Hematopoietic multipotent progenitor cell (in vitro differentiated cells): Measurements from ENCODE around the gene PRKAR1B. TPM values are rescaled to one million over a fixed set of nuclear protein-coding genes. Genes with fewer than 3 reads are reported as not detected.
"Not testable (repeated sequence)": the region's sequence is repeated elsewhere in the genome, so short reads cannot be mapped to it uniquely, and the experiment has no call there.

Source experiments
- DNase-seq, 3 donors: peaks; one replicate each; pipeline ENCODE4 v3.0.0-alpha.2; 2011 to 2015; ENCODE audit warnings: low read depth in 2 of 3, low spot score in 2 of 3
- total RNA-seq: library from RNA; depleted of rRNA; stranded (reverse); fragments of >200 nt; gene quantifications from one replicate; pipeline ENCODE4 v1.2.3, GENCODE V29; 2012

Gene PRKAR1B
- total RNA-seq, 1 donor, result 11.6 TPM

DNA sequence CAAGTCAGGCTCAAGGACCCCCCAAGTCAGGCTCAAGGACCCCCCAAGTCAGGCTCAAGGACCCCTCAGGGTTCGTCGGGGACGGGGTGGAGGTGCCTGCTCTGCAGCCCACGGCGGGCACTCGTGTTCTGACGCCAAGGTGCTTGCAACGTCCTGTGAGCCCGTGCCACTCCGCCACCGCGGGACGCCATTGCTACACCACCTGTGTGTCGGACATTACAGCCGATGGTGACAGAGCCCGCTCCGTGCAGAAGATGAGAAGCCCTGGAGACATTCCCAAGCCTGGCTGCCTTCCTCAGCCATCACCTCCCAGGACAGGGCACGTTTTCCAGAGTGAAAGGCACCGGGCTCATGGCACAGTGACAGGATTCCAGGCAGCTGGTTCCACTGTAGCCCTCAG is 98.3 kb downstream of the PRKAR1B start:
- DNase-seq, result no peak

DNA sequence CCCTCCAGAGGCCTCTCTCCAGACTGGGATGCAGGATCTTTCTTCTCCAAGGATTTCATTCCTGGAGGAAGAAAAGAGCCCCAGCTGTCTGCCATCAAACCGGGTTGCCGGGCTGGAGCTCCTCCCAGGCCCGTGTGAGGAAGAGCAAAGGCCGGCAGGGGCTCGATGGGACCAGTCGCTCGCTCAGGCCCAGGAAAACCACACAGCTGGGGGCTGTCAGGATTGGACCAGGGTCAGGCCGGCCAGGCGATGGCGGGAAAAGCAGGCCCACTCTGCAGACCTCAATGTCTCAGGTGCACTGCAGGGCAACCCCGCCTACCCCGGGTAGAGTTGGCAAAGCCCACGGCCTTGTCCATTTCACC is 98.7 kb downstream of the PRKAR1B start:
- no peak for DNase-seq

DNA sequence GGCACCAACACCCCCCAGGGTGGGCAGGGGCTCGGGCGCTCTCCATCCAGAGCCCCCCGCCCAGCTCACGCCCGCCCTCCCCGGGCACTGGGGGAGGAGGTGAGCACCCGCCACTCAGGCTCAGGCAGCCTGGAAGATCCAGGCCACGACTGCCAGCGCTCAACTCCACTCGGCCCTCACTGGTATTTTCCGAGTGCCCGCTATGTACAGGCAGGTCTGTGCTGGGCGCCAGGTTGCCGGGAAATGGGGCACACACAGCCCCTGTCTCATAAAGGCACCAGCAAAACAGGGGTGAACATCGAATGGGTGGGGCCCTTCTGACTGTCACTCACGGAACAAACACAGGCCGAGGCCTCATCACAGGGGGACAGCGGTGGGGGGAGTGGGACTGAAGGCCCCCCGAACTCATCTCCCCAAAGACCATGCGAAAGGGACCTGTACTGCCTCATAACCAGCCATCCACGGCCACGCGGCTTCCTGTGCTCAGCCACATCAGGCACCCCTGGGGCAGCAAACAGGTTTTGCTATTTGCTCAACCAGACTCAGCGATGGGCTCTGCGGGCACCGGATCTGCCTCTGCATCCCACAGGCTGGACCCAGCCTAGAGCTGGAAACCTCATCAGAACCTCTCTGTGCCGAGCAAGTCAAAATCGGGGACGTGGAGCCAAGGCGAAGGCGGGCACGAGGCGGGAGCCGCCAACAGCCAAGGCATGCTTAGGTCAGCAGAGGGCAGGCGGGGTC is 99.2 kb downstream of the PRKAR1B start:
- no peak for DNase-seq

DNA sequence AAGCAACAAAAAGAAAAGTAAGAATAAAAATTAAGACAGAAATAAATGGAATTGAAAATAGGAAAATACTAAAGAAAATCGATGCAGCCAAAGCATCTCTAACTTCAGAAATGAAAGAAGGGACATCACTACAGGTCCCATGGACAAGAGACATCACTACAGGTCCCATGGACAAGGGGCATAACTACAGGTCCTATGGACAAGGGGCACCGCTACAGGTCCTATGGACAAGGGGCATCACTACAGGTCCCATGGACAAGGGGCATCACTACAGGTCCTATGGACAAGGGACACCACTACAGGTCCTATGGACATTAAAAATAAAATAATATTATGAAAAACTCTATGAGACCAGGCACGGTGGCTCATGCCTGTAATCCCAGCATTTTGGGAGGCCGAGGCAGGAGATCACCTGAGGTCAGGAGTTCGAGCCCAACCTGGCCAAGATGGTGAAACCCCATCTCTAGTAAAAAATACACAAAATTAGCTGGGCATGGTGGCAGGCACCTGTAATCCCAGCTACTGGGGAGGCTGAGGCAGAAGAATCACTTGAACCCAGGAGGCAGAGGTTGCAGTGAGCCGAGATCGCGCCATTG is 101.6 kb downstream of the PRKAR1B start:
- peak in 1 of 3 donors; percentile 44 for DNase-seq

DNA sequence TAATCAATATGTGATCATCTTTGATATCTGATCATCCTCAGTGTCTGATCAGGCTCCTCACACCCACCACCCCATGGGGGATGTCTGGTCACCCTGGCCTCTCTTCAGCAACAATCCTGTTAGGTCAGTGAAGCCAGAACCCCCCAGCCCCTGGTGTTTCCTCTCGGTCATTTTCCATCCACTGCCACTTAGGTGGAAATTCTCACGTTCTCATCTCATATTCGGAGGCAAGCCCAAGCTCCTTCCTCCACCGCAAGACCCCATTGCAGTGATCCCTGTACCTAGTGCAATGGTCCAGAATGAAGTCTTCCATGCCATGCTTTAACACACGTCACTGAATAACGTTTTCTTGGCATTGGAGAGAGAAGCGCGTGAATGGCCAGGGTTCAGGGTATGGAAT is 103.6 kb downstream of the PRKAR1B start:
- no peak for DNase-seq

DNA sequence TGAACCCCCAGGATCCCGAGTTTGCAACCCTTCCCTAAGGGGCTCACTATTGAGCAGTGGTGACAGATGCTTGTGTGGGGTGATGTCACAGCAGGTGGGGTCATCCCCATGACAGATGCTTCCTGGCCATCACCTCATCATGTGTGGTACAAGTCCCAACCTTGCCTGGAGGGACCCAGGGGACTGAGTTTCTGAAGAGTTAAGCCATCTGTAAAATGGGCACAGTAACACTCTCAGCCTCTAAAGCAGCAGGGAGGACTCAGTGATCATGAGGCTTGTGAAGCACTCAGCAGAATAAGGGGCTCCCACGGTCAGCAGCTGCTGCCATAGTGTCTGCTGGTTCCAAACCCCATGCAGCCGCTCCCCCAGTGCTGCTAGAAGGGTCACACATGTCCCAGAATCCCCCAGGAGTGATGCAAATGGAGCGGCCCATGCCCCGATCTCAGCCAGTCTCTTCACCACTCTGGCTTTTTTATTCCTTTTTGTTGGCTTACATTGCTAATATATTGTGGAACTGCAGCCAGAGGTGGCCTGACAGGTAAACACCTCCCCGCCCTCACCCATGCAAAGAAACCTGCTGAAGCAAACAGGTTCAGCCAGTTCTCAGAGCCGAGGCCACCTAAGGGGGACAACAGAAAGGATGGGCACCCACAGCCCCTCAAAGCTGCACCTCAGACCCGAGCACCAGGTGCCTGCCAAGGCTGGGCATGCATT is 105.4 kb downstream of the PRKAR1B start:
- no peak for DNase-seq

DNA sequence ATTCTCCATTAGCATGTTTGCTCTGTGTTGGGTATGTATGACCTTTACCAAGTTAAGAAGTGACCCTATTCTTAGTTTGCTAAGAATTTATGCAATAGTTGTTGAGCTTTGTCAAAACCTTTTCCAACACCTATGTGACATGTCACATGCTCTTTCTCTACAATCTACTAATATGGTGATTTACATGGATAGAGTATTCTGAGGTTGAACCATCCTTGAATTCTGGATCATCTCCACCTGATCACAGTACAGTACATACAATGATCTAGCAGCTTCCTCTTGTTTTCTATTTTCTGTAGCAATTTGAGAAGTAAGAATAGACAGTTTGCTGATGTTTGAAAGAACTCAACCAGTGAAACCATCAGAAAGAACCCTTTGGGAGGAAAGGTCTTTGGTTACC is 106.2 kb downstream of the PRKAR1B start:
- no peak for DNase-seq

DNA sequence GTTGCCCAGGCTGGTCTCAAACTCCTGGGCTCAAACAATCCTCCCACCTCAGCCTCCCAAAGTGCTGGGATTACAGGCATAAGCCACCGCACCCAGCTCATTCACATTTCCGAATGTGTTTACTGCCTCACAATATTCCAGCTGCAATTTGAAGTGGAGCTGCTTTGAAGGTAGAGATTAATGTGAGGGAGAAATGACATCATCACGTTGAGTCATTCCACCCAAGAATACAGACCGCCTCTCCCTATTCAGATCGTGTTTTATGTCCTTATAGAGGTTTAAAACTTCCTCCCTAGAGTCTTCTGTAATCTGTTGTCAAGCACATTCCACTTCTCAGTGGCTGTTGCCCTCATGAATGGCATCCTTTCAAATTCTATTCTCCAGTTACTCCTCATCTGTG is 107.0 kb downstream of the PRKAR1B start:
- DNase-seq, result no peak

DNA sequence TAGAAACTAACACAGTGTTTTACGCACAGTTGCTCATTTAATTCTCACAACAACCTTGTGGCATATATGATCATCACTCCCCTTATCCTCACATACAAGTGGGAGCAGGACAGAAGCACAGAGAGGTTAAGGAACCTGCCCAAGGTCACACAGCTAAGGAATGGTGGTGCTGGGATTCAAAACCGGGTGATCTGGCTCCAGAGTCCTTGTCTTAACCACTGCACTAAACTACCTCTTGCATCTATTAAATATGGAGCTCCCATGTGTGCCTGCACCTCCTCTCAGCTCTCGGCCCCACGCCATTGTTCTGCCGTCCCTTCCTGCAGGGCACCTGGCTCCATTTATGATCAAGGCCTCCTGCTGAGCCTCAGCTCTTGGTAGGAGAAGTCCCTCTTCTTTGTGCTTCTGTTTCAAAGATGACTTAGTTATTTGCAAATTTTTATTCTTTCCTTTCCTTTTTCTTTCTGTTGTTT is 107.7 kb downstream of the PRKAR1B start:
- DNase-seq, result no peak

DNA sequence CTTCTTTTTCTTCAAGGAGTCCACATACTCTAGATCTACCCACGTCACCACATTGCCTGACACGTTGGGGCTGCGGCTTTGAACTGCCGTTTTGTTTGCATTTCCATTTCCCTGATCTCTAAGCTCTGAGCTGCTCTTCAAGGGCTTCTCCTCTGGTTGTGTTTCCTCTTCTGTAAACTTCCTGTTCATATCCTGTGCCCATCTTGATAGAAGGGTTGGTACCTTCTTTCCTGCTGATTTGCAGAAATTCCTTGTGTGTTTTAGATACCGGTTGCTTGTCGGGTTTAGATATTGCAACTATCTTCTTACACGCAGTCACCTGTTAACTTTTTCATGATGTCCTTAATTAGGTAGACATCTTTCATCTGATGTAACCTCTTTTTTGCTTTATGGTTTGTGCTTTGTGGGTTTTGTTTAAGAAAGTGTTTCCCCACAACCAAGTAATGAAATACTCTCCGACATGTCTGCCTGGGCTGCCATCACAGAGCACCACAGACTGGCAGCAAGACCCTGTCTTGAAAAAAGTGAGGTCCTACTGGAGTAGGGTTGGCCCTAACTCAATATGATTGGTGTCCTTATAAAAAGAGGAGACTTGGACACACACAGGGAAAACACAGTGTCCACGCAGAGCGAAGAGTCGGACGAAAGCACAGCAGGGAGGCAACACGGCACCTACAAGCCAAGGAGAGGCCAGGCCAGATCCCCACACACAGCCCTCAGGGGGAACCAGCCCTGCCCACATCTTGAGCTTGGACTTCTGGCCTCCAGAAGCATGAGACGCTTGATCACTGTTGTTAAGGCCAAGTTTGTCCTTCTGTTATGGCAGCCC is 108.3 kb downstream of the PRKAR1B start:
- DNase-seq, result peak; percentile 47 to 82 (median 64)

DNA sequence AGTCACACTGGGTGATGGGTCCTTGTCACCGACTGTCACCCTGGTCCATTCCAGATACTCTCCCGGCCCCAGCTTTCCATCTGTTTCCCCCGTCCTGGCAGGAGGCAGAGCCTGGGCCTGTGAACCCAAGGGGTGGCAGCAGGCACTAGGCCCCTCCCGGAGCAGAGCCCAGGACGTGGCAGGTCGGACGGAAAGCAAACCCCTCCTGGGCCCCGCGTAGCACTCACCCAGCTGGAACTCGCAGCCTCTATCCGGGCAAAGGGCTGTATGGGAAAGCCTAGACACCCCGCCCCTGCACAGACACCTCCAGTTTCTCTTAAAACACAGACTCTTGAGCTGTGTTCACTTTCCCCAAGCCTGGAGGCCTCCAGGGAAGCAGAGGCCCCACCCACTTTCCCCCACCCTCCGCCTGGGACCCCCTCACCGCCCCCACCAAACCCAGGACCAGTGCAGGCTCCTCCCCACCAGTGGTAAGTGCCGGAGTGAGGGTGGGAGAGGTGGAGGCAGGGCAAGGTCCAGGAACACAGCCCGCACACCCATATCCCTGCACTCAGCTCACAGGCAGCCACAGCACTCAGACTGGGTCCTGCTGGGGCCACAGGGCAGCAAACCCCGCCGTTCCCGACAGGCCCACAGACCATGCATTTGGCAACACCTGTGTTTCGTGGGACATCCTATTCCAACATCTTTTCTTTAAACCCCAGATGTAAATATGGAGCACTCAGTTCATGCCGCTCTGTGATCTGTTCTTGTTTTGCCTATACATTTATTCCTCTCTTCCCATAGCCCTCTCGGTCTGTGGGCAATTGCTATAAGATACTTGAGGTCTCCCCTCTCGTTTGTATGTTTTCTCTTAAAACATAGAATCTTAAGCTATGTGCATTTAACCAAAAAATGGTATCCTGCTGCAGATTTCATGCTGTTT is 109.2 kb downstream of the PRKAR1B start:
- no peak for DNase-seq

DNA sequence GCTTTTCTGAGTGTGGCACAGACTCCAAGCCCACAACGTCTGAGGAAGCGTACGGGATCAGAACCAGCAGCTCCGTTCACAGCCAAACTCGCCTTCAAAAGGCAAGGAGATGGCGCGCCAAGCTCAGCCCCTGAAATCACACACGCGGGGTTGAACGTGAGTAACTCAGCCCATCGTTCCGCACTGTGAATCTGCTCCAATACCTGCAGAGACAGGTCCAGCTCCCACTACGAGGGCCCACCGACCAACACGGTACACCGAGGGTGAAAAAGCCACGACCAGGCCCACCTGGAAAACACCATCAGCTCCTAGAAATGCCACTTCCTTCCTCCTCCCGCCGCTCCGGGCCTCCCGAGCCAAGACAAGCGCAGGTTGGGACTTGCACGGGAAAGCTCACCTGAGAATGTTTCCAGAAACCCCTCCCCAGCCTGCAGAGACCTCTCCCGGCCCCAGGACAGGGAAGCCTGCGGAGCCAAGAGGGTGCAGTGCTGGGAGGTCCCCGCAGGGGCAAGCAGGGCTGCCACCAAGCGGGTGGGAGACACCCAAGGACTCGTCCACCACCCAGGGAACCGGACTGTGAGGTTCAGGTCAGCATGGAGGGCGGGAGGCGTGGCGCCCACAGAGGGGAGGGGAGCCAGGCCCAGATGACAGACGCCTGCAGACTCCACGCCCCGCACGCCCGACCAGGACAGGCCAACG is 113.5 kb downstream of the PRKAR1B start:
- no peak for DNase-seq

DNA sequence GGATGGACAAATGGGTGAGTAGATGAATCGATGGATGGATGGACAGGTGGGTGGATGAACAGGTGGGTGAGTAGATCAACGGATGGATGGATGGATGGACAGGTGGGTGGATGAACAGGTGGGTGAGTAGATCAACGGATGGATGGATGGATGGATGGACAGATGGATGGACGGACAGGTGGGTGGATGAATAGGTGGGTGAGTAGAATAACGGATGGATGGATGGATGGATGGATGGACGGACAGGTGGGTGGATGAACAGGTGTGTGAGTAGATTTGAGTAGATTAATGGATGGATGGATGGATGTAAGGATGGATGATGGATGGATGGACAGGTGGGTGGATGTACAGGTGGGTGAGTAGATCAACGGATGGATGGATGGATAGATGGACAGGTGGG is 115.2 kb downstream of the PRKAR1B start:
- DNase-seq, result not testable (repeated sequence)

DNA sequence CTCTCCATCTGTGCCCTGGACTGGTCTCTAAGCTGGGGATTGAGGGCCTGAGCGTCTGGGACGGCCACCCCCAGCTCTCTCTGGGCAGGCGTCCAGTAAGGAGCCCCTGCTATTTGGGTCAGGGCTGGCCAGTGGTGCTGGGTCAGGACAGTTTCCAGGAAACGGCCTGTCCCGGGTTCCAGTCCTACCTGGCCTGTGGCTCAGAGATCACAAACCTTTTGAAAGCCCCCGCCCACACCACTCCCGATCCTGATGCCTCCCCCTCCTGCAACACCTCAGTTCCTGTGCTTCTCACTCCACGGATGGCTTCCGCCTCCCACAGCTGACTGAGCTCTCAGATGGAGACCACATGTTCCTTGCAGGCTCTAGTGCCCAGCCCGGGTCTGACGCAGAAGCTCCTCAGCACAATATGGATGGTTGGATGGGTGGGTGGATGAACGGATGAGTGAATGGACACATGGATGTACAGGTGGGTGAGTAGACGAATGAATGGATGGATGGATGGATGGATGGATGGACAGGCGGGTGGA is 115.7 kb downstream of the PRKAR1B start:
- DNase-seq, result no peak

DNA sequence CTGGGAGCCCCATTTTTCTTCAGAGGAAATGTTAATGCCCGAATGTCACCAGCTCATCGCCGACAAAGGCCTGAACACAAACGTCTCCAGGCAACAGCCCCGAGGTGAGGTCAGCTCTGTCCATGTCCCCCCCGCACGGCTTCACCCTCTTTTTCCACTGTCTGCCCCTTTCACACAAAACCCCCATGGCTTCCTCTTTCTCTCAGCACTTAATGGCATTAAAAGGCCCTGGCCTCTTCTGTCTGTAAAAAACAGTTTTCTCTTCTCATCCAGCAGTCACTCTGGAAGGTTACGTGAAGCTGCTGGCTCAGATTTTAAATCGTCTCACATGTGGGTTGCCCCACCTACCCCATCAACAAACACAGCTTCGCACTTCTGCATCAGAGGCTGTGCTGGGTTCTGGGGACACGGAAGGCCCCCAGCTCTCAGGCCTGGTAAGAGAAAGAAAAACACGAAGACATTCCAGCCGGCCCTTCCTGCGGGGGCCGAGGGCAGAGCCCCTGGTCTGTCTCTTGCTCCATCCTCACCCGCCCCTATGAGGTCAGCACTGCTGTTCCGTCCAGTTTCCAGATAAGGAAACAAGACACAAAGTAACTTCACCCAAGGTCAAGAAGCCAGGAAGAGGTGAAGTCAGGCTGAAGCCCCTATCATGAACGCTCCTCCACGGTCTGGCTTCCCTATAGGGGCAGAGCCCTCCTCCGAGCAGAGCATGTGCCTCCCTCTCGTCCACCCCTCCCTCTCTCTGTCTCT is 116.4 kb downstream of the PRKAR1B start:
- DNase-seq, result peak in 1 of 3 donors; percentile 78

DNA sequence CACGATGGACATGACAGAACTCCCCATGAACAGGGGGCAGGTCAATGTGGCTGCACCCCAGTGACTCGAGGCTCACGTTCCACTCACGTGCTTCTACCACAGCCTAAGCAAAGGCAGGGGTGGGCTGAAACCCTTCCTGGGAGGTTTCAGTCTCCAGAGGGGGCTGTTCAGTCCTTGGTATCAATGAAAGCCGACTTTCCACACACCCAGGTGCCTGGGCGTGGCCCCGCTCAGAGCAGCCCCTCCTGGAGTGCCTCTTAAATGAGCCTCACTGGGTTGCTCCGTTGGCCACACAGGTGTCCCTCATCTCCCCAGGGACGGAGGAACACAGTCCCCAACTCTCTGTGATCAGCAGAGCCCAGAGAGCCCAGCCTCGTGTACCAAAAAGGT is 116.9 kb downstream of the PRKAR1B start:
- no peak for DNase-seq

DNA sequence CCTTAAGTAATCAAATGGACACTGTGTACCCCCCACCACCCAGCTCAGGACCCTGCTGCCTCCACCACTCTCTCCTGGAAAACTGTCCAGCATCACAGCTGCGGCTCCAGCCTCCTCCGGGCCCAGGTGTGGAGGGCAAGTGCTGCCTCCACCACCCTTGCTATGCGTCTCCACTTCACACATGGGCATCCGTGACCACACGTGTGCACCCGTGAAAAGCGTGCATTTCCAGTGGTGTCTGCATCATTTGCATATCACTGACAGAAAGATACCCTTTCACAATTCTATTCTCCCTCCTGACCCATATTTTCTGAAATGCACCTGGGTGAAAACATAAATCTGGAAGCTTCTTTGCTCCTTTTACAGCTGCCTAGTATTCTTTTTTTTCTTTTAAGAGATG is 117.7 kb downstream of the PRKAR1B start:
- no peak for DNase-seq

DNA sequence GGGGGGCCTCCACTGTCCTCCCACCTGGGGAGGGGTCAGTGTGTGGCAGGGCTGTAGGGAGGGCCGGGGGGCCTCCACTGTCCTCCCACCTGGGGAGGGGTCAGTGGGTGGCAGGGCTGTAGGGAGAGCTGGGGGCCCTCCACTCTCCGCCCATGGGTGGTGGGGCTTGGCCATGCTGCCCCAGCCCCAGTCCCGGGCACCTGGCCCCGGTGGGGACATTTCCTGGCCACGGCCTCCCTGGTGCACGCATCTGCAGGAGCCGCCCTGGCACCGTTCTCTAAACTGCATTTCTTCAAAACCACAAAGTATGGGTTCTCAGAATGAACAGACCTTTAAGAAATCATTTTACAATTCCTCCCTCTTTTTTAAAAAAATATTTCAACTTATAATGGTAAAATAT is 118.1 kb downstream of the PRKAR1B start:
- peak in 1 of 3 donors; percentile 31 for DNase-seq
